Hypothalamus (tissue), 51 donors: ENCODE data around the gene A2M.

Experiments used
- DNase-seq, 51 donors: peaks; one replicate each; lab custom pipeline; 2025; lab: John Stamatoyannopoulos, UW

The A2M gene

DNA sequence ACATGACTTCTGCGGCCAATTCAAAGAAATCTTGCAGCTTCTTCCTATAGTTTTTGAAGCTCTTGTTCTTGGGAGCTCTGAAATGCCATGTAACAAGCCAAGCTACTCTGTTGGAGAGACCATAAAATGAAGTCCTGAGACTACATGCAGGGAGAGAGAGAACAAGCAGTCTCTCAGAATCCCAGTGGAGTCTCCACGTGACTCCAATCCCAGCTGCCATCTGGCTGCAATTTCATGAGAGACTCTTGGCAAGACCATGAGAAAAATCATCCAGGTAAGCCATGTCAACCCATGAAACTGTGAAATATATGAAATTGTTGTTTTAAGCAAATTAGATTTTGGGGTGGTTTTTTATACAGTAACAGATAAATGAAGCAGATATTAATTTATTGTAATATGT is 72.0 kb downstream of the A2M start:
- no peak for DNase-seq

GRCh38 chr12:9041321-9041720 is 74.4 kb downstream of the A2M start:
- no peak for DNase-seq

DNA sequence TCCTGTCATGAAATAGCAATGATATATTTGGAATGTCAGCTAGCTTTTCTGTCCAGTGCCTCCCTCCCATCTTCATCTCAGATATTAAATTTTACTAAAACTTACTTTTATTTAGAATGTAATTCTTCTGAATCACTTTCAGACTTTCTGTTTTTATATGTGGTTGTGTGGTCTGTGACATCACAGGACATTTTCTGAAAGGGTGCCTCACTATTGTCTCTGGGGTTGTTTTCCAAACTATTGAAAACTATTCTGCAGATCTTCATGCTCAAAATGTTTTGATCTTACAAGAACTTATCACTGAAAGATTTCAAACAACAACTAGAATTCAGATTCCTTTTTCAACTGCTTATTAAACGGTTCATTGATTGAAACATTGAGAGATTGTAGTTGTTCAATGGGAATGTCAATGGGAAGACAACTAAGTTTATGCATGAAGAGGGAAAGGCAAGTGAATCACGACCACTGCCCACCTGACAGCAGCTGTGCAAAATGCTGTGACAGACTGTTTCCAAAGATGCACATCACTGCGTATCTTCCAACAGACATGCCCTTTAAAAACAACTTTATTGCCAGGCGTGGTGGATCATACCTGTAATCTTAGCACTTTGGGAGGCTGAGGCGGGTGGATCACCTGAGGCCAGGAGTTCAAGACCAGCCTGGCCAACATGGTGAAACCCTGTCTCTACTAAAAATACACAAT is 75.1 kb downstream of the A2M start:
- DNase-seq, result no peak

DNA sequence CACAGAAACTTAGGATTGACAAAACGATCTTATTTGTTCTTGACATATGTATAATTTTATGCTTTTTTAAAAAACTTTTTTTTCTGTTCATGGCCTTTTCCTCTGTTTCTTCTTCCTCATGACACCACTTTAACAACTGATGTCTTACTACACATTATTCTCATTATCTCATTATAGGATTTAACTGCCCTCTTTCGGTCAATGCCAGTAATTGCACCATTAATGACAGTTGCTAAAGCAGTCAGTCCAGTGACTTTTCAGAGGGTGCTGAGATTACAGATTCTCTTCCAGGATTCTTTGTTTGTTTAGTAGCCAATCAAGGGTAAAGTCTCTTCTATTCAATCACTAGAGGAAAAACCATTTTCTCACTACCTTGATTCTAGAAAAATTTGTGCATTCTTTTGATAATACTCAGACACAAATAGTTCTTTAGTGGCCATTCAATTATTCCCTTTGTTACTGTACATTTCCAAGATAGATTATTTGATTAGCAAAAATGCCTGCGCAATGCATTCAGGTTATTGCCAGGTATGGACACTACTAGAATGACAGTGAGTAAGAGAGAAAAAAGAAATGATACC is 76.2 kb downstream of the A2M start:
- DNase-seq, result peak in 2 of 51 donors; percentile 1 to 7

DNA sequence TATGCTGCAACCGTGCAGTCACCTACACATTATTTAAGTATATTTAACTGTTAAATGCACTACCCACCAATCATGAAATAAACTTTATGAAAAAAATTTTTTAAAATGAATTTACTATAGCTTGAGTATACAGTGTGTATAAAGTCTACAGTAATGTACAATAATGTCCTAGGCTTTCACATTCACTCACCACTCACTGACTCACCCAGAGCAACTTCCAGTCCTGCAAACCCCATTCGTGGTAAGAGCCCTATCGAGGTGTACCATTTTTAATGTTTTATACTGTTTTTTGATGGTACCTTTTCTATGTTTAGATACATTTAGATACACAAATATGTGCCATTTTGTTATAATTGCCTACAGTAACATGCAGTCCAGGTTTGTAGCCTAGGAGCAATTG is 78.3 kb downstream of the A2M start:
- no peak for DNase-seq

DNA sequence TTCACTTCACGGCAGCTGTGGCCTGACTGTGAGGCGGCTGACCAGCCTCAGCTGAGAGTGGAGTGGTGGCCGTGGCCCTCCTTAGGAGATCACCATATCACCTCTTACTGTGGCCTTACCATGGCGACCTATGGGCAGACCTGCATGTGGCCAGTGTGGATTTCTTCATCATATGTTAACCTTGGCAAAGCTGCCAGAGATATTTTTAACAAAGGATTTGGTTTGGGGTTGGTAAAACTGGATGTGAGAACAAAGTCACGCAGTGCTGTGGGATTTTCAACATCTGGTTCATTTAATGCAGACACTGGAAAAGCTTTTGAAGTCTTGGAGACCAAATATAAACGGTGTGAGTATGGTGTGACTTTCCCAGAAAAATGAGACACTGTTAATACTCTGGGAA is 79.5 kb downstream of the A2M start:
- DNase-seq, result no peak

DNA sequence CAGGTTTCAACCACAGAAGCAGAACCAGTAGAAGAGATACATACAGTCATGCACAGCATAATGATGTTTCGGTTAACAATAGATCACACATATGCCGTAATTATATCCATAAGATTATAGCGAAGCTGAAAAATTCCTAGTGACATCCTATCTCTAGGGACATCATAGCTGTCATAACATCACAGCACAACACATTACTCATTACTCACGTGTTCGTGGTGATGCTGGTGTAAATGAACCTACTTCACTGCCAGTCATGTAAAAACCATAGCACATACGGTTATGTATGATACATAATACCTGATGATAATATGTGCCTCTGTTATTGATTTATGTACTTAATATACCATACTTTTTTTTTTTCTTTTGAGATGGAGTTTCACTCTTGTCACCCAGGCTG is 81.6 kb downstream of the A2M start:
- no peak for DNase-seq

- no peak for DNase-seq
These were observed 82.3 kb downstream of the A2M start for GRCh38 chr12:9033265-9033887.

DNA sequence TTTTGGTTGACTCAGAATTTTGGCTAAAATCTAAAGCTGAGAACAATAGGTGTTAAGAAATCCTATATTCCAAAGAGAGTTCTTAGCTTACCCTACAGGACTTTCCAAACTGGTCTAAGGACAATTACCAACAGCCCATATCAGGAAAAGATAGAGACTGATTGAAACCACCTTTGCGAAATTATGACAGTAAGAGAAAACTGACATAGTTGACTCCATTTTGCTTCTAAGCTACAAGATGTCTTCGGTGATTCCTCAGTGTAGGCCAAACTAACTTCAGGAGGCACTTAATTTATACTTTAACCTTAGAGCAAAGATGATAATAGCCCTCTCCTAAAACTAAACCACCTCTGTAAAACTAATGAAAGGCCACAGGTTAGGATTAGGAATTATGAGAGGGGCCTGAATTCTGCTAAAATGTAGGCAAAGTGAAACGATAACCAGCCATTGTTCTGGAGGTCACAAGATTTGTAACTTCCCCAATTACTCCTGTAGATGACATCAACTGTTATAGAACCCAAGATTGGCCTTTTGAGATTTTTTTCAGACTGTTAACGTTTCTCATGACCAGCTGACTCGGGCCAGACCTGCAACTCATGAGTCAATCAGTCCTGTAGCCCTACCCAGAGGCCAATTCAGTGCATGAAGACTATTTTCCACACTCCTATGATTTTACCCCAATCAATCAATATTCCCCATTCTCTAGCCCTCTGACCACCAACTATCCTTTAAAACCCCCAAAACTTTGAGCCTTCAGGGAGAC is 83.3 kb downstream of the A2M start:
- no peak for DNase-seq

DNA sequence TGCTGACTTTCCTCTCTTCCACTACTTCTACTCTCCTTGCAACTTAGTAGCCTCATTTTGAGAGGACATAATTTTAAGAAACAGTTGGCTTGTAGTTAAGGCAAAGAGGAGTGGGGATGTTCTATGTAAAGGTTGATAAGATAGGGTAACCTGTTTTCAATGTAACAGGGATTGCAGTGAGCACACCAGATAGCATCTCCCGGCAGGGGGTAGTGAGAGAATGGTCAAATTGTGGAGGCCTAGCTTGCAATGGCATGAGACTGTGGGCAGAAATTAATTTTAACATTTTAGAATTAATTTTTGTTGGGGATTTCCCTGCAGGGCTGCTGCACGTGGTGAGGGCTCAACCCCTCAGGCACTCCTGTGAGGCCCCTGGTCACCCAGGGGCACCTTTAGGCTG is 84.9 kb downstream of the A2M start:
- DNase-seq, result no peak

- no peak for DNase-seq
These were observed 88.3 kb downstream of the A2M start for GRCh38 chr12:9027161-9028059.

- DNase-seq, result no peak
These were observed 91.2 kb downstream of the A2M start for GRCh38 chr12:9024512-9024911.

DNA sequence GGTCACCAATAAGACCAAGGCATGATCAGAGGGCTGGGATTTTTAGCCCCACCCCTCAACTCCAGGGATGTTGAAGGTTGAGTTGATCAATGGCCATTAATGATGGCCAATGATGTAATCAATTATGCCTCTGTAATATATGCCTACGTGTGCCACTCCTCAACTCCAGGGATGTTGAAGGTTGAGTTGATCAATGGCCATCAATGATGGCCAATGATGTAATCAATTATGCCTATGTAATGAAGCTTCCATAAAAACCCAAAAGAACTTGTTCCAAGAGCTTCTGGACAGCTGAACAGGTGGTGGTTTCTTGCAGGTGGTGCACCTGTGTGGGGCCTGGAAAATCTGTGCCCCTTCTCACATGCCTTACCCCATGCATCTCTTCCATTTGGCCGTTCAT is 93.1 kb downstream of the A2M start:
- DNase-seq, result no peak
